ENCODE data around the gene PRR35. TPM values are rescaled to one million over a fixed set of nuclear protein-coding genes. Genes with fewer than 3 reads are reported as not detected.

The PRR35 gene
- total RNA-seq, 6 donors from 2014 or later = not detected

- WGBS, 2 donors = 94 to 96% methylated on average over 11 to 12 of the region's 13 CpGs
- Histone ChIP-seq H3K36me3 (peaks cover 1 to 41% (median 27%) of the 10 kb centered on the region in 4 donors), H3K27ac (no peak overlapping the region), H3K27me3 (no peaks in the 10 kb centered on the region), H3K4me3 (no peak overlapping the region), H3K4me1 (peaks cover 3 to 20% (median 7%) of the 10 kb centered on the region in 4 donors), H3K9me3 (no peaks in the 10 kb centered on the region)
- TF ChIP-seq EP300 (IDR thresholded peaks at IDR 0.05) (no peak), POLR2AphosphoS5 (IDR thresholded peaks at IDR 0.05) (no peak), POLR2A (IDR thresholded peaks at IDR 0.05) (no peak)
- TF ChIP-seq, protein P1, sequence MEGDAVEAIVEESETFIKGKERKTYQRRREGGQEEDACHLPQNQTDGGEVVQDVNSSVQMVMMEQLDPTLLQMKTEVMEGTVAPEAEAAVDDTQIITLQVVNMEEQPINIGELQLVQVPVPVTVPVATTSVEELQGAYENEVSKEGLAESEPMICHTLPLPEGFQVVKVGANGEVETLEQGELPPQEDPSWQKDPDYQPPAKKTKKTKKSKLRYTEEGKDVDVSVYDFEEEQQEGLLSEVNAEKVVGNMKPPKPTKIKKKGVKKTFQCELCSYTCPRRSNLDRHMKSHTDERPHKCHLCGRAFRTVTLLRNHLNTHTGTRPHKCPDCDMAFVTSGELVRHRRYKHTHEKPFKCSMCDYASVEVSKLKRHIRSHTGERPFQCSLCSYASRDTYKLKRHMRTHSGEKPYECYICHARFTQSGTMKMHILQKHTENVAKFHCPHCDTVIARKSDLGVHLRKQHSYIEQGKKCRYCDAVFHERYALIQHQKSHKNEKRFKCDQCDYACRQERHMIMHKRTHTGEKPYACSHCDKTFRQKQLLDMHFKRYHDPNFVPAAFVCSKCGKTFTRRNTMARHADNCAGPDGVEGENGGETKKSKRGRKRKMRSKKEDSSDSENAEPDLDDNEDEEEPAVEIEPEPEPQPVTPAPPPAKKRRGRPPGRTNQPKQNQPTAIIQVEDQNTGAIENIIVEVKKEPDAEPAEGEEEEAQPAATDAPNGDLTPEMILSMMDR (IDR thresholded peaks at IDR 0.05) = no peak
- ATAC-seq (ENCODE audit: low FRiP score in 2 of 2) (no peak), DNase-seq (peak in 1 of 2 donors; percentile 59)
Observed at GRCh38 chr16:520847-521246, 39.3 kb upstream of the PRR35 start.

- DNase-seq (peak in 1 of 2 donors; percentile 75), ATAC-seq (ENCODE audit: low FRiP score in 2 of 2) (no peak)
- Histone ChIP-seq H3K36me3 (peaks cover 0 to 35% (median 23%) of the 10 kb centered on the region in 4 donors), H3K27ac (no peak overlapping the region), H3K27me3 (no peaks in the 10 kb centered on the region), H3K9me3 (no peaks in the 10 kb centered on the region), H3K4me1 (peaks cover 11 to 27% (median 14%) of the 10 kb centered on the region in 4 donors), H3K4me3 (no peak overlapping the region)
- no peak for TF ChIP-seq EP300 (IDR thresholded peaks at IDR 0.05)
- TF ChIP-seq POLR2A (IDR thresholded peaks at IDR 0.05) = no peak
- no peak for TF ChIP-seq POLR2AphosphoS5 (IDR thresholded peaks at IDR 0.05)
- TF ChIP-seq, protein P1 (IDR thresholded peaks at IDR 0.05) = no peak
- WGBS, 2 donors = 82 to 94% methylated on average over 10 to 34 of the region's 34 CpGs
Observed at GRCh38 chr16:521381-522210, 38.6 kb upstream of the PRR35 start.

DNA sequence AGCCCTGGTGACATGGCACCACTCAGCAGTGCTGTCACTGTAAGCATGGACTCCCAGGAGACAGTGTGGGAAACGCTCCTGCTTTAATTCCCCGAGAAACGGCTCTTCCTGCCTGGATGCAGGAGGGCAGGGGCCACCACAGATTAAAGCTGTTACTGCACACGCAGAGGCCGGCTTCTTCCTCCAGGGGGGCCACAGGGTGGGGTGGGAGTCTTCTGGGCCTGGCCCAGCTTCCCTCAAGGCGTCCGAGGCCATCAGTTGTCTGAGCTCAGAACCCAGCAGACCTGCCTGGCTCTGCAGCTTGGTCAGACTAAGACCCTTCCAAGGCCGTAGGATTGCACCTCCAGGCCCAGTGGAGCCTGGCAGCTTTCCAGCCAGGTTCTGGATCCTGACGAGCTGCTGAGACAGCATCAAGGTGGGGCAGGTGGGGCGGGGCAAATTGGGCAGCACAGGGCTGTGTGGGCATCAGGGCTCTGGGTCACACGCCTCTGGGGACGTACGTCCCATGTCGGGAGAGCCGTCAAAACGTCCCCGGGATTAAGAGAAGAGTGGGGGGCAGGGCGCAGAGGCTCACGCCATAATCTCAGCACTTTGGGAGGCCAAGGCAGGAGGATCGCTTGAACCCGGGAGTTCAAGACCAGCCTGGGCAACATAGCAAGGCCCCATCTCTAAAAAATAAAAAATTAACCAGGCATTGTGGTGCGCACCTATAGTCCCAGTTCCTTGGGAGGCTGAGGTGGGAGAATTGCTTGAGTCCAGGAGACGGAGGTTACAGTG, 37.7 kb upstream of the PRR35 start:
- WGBS, 2 donors = 78 to 85% methylated on average over 18 to 23 of the region's 23 CpGs
- no peak for TF ChIP-seq POLR2A (IDR thresholded peaks at IDR 0.05)
- H3K36me3 ChIP-seq = peaks cover 0 to 27% (median 21%) of the 10 kb centered on the region in 4 donors
- peaks cover 13 to 31% (median 16%) of the 10 kb centered on the region in 4 donors for H3K4me1 ChIP-seq
- H3K27ac ChIP-seq = no peak overlapping the region
- no peaks in the 10 kb centered on the region for H3K27me3 ChIP-seq
- no peaks in the 10 kb centered on the region for H3K9me3 ChIP-seq
- DNase-seq (no peak), ATAC-seq (ENCODE audit: low FRiP score in 2 of 2) (no peak)
- H3K4me3 ChIP-seq = no peak overlapping the region

DNA sequence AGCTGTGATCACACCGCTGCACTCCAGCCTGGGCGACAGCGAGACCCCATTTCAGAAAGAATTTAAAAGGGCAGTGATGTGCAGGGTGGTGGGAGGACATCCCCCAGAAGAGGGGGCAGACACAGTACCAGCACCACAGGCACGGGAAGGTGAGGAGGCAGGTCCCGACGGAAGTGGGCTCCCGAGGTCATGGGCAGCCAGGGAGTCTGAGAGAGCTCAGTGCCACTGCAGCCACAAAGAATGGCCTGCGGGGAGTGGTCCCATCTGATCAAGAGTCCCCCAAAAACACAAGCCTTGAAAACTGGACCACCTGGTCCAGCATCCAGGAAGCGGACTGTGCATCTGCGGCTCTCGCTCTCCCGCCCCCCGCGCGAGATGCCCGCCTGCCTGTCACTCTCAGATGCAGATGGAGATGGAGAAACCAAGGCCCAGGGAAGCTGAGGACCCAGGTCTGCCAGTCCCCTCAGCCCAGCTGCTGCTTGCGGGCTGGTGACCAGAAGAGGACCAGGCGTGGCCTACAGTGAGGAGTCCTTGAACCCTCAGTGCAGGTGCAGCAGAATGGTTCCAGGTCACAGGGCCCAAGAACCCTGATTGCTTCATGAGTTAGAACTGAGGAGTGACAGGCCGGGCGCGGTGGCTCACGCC, 37.0 kb upstream of the PRR35 start:
- peak in 1 of 2 donors; percentile 73 for DNase-seq
- WGBS, 2 donors = 92 to 95% methylated on average over 16 to 19 of the region's 22 CpGs
- Histone ChIP-seq H3K9me3 (no peaks in the 10 kb centered on the region), H3K36me3 (peaks cover 0 to 25% (median 21%) of the 10 kb centered on the region in 4 donors), H3K4me3 (no peak overlapping the region), H3K4me1 (peaks cover 13 to 33% (median 16%) of the 10 kb centered on the region in 4 donors), H3K27ac (no peak overlapping the region), H3K27me3 (no peaks in the 10 kb centered on the region)
- no peak for TF ChIP-seq EP300 (IDR thresholded peaks at IDR 0.05)
- no peak for TF ChIP-seq POLR2AphosphoS5 (IDR thresholded peaks at IDR 0.05)
- TF ChIP-seq, protein P1 (IDR thresholded peaks at IDR 0.05) = no peak
- no peak for TF ChIP-seq POLR2A (IDR thresholded peaks at IDR 0.05)
- ATAC-seq (ENCODE audit: low FRiP score in 2 of 2) = no peak

Data from upper lobe of left lung (tissue), 6 donors.